ENCODE results near the gene NECAB3.

The NECAB3 gene

DNA sequence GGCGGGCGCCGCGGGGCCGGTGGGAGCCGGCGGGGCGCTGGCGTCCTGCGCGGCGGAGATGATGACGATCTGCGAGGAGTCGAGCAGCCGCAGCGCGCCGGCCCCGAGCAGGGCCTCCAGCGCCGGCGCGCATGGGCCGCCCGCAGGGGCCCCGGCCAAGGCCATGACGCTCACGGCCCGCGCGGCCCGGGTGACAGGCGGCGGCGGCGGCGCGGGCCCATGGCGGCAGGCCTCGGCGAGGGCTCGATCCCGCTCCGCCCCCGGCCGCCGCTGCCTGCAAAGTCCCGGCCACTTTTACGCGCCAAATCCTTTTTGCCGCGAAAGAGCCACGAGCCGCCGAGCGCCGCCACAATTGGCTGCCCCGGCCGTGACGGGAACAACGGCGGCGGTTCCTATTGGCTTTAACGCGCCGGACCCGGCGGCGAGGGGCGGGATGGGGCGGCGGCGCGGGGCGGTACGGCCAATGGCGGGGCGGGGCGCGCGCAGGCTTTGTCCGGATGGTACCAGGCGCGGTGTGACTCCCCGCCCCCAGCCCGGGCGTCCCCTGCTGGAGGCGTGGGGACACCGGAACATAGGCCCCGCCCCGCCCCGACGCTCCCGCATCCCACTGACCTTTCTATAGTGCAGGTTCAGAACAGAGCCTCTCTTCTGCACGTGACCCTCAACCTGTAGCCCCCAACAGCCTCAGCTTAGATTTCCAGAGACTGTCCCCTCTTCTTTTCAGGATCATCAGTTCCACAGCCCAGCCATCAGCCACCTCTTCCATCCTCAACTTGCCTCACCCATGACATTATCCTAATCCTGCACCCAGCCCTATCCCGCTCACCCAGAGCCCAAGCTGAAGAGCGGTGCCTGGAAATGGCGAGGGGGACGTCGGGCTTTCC, 12.1 kb upstream of the NECAB3 start, which contains the start of gene E2F1:
Gene E2F1, minus strand, starts transcription at position 286 of the 884 bp plus-strand sequence. Its CDS starts 121 bp downstream, at position 165.
- Histone ChIP-seq H3K4me3 (ENCODE audit: low read depth, low read length) (peak within 1 kb of the TSS; percentile 91), H3K27ac (ENCODE audit: low read depth, low read length) (peak within 1 kb of the TSS; percentile 45; the same call in 1 of the 2 replicates), H3K79me2 (ENCODE audit: control insufficient read depth, insufficient read depth, low read length, unreplicated experiment) (peaks cover 30% of the 10 kb centered on the region), H3K4me1 (ENCODE audit: control insufficient read depth, insufficient read depth, low read length, unreplicated experiment) (peaks cover 54% of the 10 kb centered on the region), H3K27me3 (ENCODE audit: insufficient read depth, low read length) (no peaks in the 10 kb centered on the region), H3K36me3 (ENCODE audit: insufficient read depth, low read length) (no peaks in the 10 kb centered on the region), H2AFZ (ENCODE audit: low read length, unreplicated experiment) (peak within 1 kb of the TSS; percentile 51)

DNA sequence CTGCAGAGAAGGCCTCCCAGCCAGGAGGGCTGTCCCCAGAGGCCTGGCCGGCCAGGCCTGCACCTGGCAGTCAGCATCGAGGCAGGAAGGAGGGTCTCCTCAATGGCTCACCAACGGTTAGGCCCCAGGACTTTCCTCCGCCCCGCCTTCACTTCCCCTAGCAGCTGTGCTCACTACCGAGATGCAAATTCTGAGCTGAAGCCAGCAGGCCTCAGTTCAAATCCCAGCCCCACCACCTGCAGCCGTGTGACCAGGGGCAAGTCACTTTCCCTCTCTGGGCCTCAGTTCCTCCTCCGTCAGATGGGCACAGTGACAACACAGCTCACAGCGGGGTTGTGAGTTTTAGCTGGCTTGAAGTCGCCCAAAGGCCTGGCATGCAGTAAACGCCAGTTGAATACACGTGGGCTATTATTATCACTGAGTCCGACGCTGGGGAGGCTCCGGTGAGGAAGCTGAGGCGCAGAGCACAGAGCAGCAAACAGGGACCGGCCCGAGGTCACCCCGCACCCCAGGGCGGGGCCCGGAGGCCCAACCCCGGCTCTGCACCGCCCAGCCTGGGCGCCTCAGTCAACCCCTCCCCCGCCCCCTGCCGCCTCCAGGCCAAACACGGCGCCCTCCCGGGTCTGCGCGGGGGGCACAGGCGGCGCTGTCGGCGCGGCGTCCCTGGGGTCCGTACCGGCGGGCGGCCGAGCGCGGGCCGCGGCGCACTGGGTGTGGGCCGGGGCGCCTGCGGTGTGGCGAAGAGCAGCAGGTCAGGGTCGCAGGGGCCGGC, 11.3 kb upstream of the NECAB3 start:
- Histone ChIP-seq H3K27ac (ENCODE audit: low read depth, low read length) (peak overlapping the region; percentile 45; the same call in 1 of the 2 replicates), H3K27me3 (ENCODE audit: insufficient read depth, low read length) (no peaks in the 10 kb centered on the region), H3K79me2 (ENCODE audit: control insufficient read depth, insufficient read depth, low read length, unreplicated experiment) (peaks cover 30% of the 10 kb centered on the region), H3K4me1 (ENCODE audit: control insufficient read depth, insufficient read depth, low read length, unreplicated experiment) (peaks cover 58% of the 10 kb centered on the region), H3K36me3 (ENCODE audit: insufficient read depth, low read length) (no peaks in the 10 kb centered on the region), H2AFZ (ENCODE audit: low read length, unreplicated experiment) (peak overlapping the region; percentile 51), H3K4me3 (ENCODE audit: low read depth, low read length) (peak overlapping the region; percentile 91)

DNA sequence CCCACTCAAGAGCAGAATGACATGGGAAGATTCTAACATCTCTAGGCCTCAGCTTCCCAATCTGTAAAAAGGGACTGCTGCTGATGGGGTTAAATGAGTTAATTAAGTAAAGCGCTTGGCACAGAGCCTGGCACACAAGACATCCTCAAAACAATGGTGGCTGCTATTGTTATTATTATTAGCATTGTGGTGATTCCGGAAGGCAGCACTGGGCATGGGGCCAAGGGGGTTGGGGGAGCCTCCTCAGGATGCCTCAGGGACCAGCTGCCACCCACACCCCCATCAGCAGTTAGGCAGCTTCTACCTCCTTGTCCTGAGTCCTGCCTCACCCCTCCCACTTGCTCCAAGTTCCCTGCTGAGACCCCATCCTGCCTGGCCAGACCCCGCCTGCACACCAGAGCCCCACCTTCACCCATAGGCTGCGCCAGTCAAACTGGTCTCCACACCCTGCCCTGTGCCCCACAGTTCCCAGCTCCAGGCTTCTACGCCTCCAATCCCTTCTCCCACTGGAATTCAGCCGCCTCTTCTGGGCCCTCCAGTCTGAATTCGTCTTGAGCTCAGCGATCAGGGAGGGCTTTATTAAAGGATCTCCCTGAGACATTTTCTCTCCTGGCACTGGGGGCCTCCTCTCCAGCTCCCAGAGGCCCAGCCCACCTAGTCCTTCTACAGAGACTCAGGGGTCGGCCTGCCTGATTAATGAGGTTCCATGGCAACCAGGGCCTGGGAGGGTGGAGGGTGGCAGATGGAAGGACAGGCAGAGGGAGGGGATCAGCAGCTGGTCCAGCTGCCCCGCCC, 10.5 kb upstream of the NECAB3 start:
- no peaks in the 10 kb centered on the region for H3K27me3 ChIP-seq (ENCODE audit: insufficient read depth, low read length)
- H3K27ac ChIP-seq (ENCODE audit: low read depth, low read length) = no peak overlapping the region
- peaks cover 30% of the 10 kb centered on the region for H3K79me2 ChIP-seq (ENCODE audit: control insufficient read depth, insufficient read depth, low read length, unreplicated experiment)
- H3K4me3 ChIP-seq (ENCODE audit: low read depth, low read length) = peak overlapping the region; percentile 91
- H2AFZ ChIP-seq (ENCODE audit: low read length, unreplicated experiment) = no peak overlapping the region
- peaks cover 54% of the 10 kb centered on the region for H3K4me1 ChIP-seq (ENCODE audit: control insufficient read depth, insufficient read depth, low read length, unreplicated experiment)
- H3K36me3 ChIP-seq (ENCODE audit: insufficient read depth, low read length) = no peaks in the 10 kb centered on the region

DNA sequence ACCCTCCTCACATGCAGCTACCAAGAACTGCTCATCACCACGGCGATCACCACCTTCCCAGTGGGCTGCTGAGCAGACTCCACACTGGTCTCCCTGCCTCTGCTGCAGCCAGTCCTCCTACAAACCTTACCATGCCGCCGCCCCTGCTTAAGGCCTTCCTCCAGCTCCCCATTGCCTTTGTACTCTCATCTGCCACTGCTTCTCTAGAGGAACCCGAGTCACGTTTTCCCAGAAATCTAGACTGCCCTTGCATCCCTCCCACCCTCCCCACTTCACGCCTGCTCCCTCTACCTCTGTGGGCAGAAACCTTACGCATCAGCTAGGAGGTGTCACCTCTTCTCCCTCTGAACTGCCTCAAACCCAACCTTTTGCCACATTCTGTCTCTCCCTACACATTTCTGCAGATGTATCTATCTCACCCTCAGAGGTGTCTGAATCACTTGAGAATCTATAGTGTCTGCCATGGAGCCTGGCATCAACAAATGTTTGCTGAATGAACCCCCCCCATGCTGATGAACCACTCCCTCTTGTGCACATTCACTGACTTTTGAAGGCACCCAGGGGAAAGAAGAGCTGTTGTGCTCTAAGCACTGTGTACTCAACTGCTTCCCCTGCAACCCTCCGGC, 7.6 kb upstream of the NECAB3 start:
- Histone ChIP-seq H3K4me3 (ENCODE audit: low read depth, low read length) (no peak overlapping the region), H2AFZ (ENCODE audit: low read length, unreplicated experiment) (no peak overlapping the region), H3K27ac (ENCODE audit: low read depth, low read length) (no peak overlapping the region), H3K4me1 (ENCODE audit: control insufficient read depth, insufficient read depth, low read length, unreplicated experiment) (peaks cover 39% of the 10 kb centered on the region), H3K27me3 (ENCODE audit: insufficient read depth, low read length) (no peaks in the 10 kb centered on the region), H3K79me2 (ENCODE audit: control insufficient read depth, insufficient read depth, low read length, unreplicated experiment) (peaks cover 30% of the 10 kb centered on the region), H3K36me3 (ENCODE audit: insufficient read depth, low read length) (0 out of 2 replicates have a peak, but pooled peaks cover 8% of the 10 kb centered on the region)

DNA sequence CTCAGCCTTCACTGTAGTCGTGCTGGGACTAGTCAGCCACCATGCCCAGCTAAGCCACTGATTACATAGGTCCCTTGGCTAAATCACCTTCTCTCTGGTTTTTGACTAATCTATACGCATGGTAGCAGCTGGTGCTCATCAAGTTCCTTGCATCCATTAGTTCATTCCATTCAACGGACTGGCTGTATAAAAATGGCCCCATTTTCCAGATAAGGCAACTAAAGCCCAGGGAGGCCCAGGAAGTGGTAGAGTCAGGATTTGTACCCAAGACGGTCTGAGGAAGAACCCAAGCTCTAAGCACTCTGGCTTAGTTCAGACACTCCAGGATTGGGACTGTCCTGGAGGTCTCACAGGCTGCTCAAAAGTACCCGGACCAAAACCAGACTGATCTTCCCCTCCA, 7.1 kb upstream of the NECAB3 start:
- peaks cover 30% of the 10 kb centered on the region for H3K79me2 ChIP-seq (ENCODE audit: control insufficient read depth, insufficient read depth, low read length, unreplicated experiment)

DNA sequence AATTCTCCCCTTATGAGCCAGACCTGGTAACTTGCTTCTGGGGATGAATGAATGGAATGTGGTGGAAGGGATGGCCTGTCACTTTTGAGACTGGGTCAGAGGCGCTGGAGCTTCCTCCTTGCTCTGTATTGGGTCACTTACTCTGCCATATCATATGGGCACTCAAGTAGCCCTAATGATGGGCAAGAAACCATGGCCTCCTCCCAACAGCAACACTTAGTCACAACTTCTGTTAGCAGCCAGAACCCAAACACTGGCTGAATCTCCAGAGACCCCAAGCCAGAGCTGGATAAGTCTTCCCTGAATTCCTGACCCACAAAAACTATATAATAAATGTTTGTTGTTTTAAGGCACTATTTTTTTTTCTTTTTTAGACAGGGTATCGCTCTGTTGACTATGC, 6.5 kb upstream of the NECAB3 start:
- Histone ChIP-seq H3K4me1 (ENCODE audit: control insufficient read depth, insufficient read depth, low read length, unreplicated experiment) (peaks cover 36% of the 10 kb centered on the region), H3K79me2 (ENCODE audit: control insufficient read depth, insufficient read depth, low read length, unreplicated experiment) (peaks cover 30% of the 10 kb centered on the region), H3K36me3 (ENCODE audit: insufficient read depth, low read length) (0 out of 2 replicates have a peak, but pooled peaks cover 8% of the 10 kb centered on the region)

More for the DNA sequence above, 7.1 kb upstream of the NECAB3 start:
- Histone ChIP-seq H2AFZ (ENCODE audit: low read length, unreplicated experiment) (no peak overlapping the region), H3K36me3 (ENCODE audit: insufficient read depth, low read length) (0 out of 2 replicates have a peak, but pooled peaks cover 8% of the 10 kb centered on the region), H3K4me3 (ENCODE audit: low read depth, low read length) (no peak overlapping the region), H3K27me3 (ENCODE audit: insufficient read depth, low read length) (no peaks in the 10 kb centered on the region), H3K27ac (ENCODE audit: low read depth, low read length) (no peak overlapping the region), H3K4me1 (ENCODE audit: control insufficient read depth, insufficient read depth, low read length, unreplicated experiment) (peaks cover 36% of the 10 kb centered on the region)

DNA sequence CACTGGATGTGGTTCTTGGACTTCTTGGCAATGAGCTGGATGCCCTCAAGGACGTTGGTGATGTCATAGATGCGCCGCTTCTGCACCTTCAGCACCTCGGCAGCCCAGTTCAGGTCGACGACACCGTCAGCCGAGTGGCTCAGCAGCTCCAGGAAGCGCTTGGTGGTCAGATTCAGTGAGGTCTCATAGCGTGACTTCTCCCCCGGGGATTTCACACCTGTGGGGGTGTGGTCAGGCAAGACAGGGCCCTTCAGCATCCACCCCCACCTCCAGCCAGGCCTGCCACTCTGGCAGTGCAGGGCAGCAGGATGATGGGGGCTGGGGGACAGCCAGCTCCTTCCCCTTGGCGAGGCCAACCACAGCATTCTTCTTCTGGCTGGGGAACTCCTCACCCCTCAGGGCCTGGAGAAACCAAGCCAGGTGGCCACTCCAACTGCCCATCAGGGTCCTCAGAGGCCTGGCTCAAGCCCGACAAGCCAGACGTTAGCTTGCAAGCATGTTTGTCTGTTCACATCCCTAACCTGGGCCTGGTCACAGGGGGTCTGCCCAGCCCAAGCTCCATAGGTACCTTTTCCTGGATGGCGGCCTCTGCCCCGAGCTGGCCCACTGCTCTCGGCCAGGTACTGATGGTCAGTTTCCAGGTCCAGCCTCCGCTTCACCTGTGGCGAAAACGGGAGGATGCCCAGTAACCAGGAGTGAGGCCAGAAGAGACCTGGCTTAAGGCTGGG, 5.7 kb upstream of the NECAB3 start:
- Histone ChIP-seq H3K36me3 (ENCODE audit: insufficient read depth, low read length) (0 out of 2 replicates have a peak, but pooled peaks cover 8% of the 10 kb centered on the region), H3K27ac (ENCODE audit: low read depth, low read length) (no peak overlapping the region), H3K4me1 (ENCODE audit: control insufficient read depth, insufficient read depth, low read length, unreplicated experiment) (peaks cover 38% of the 10 kb centered on the region), H2AFZ (ENCODE audit: low read length, unreplicated experiment) (no peak overlapping the region), H3K27me3 (ENCODE audit: insufficient read depth, low read length) (no peaks in the 10 kb centered on the region), H3K79me2 (ENCODE audit: control insufficient read depth, insufficient read depth, low read length, unreplicated experiment) (peaks cover 23% of the 10 kb centered on the region), H3K4me3 (ENCODE audit: low read depth, low read length) (no peak overlapping the region)

More for the DNA sequence above, 6.5 kb upstream of the NECAB3 start:
- H3K27me3 ChIP-seq (ENCODE audit: insufficient read depth, low read length) = no peaks in the 10 kb centered on the region
- H3K27ac ChIP-seq (ENCODE audit: low read depth, low read length) = no peak overlapping the region
- no peak overlapping the region for H2AFZ ChIP-seq (ENCODE audit: low read length, unreplicated experiment)
- no peak overlapping the region for H3K4me3 ChIP-seq (ENCODE audit: low read depth, low read length)

DNA sequence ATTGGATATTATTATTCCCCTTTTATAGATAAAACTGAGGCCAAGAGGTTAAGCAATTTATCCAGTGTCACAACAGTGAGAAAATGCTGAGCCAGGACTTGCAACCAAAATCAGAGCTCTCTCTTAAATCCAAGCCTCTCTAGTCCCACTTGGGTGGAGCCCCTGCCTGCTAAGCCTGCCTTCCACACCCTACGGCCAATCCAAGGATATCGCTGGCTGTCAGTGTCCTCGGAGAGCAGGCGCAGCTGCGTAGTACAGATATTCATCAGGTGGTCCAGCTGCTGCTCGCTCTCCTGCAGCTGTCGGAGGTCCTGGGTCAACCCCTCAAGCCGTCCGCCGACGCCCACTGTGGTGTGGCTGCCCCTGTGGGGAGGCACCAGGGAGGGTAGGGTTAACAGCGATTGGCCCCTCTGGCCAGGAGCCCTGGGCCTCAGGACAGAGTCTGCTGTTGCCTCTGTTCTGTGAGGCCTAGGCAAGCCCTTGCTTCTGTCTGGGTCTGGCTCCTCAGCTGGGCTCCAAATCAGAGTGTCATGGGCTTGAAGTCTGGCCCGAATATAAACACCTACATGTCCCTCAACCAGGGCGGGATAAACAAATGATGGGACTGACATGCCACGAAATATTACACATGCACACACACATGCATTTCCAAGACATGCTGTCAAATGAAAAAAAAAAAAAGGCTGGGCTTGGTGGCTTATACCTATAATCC, 3.9 kb upstream of the NECAB3 start:
- Histone ChIP-seq H2AFZ (ENCODE audit: low read length, unreplicated experiment) (no peak overlapping the region), H3K79me2 (ENCODE audit: control insufficient read depth, insufficient read depth, low read length, unreplicated experiment) (peaks cover 18% of the 10 kb centered on the region), H3K27ac (ENCODE audit: low read depth, low read length) (no peak overlapping the region), H3K27me3 (ENCODE audit: insufficient read depth, low read length) (no peaks in the 10 kb centered on the region), H3K4me3 (ENCODE audit: low read depth, low read length) (no peak overlapping the region), H3K4me1 (ENCODE audit: control insufficient read depth, insufficient read depth, low read length, unreplicated experiment) (peaks cover 33% of the 10 kb centered on the region), H3K36me3 (ENCODE audit: insufficient read depth, low read length) (0 out of 2 replicates have a peak, but pooled peaks cover 8% of the 10 kb centered on the region)

All from ACC112 (cell line).